ENCODE results near the gene TCERG1L. TPM values are rescaled to one million over a fixed set of nuclear protein-coding genes. Genes with fewer than 3 reads are reported as not detected.

TCERG1L gene
- total RNA-seq, 1 experiment from 2014 or later, result not detected

DNA sequence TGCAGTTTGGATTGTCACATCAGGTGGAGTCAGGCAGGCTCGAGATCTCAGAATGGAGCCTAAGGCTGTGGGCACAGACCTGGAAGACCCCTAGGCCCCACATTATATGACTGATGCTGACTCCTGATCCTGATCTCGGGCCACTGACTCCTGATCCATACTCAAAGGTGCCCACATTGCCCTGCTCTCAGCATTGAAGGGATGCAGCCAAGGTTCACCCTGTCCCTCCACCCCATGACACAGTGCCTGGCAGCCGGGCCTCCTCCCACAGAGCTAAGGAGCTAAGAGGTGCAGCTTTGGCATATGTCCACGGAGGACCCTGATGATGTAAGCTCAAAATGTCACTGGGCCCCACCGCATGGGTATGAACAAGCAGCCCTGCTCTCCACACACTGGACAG is 36.6 kb downstream of the TCERG1L start:
- CTCF ChIA-PET, result no interaction called here
- DNase-seq, result no peak
- Mint-ChIP-seq H3K27me3 (ENCODE audit: unreplicated experiment) (no peaks in the 10 kb centered on the region), H3K36me3 (ENCODE audit: insufficient read depth, unreplicated experiment) (no peaks in the 10 kb centered on the region), H3K27ac (ENCODE audit: unreplicated experiment) (no peak overlapping the region), H3K4me3 (ENCODE audit: low read depth, unreplicated experiment) (no peak overlapping the region), H3K9me3 (ENCODE audit: low read depth, unreplicated experiment) (peaks cover 3% of the 10 kb centered on the region), H3K4me1 (ENCODE audit: low read depth, unreplicated experiment) (no peaks in the 10 kb centered on the region)
- intact Hi-C loops (cut with micrococcal nuclease; ENCODE audit: unreplicated experiment), result no loop called here
- BruUV-seq (replicated peaks), result no TSS peak
- TF ChIP-seq, protein P1, sequence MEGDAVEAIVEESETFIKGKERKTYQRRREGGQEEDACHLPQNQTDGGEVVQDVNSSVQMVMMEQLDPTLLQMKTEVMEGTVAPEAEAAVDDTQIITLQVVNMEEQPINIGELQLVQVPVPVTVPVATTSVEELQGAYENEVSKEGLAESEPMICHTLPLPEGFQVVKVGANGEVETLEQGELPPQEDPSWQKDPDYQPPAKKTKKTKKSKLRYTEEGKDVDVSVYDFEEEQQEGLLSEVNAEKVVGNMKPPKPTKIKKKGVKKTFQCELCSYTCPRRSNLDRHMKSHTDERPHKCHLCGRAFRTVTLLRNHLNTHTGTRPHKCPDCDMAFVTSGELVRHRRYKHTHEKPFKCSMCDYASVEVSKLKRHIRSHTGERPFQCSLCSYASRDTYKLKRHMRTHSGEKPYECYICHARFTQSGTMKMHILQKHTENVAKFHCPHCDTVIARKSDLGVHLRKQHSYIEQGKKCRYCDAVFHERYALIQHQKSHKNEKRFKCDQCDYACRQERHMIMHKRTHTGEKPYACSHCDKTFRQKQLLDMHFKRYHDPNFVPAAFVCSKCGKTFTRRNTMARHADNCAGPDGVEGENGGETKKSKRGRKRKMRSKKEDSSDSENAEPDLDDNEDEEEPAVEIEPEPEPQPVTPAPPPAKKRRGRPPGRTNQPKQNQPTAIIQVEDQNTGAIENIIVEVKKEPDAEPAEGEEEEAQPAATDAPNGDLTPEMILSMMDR (IDR thresholded peaks at IDR 0.05; ENCODE audit: unreplicated experiment), result no peak

DNA sequence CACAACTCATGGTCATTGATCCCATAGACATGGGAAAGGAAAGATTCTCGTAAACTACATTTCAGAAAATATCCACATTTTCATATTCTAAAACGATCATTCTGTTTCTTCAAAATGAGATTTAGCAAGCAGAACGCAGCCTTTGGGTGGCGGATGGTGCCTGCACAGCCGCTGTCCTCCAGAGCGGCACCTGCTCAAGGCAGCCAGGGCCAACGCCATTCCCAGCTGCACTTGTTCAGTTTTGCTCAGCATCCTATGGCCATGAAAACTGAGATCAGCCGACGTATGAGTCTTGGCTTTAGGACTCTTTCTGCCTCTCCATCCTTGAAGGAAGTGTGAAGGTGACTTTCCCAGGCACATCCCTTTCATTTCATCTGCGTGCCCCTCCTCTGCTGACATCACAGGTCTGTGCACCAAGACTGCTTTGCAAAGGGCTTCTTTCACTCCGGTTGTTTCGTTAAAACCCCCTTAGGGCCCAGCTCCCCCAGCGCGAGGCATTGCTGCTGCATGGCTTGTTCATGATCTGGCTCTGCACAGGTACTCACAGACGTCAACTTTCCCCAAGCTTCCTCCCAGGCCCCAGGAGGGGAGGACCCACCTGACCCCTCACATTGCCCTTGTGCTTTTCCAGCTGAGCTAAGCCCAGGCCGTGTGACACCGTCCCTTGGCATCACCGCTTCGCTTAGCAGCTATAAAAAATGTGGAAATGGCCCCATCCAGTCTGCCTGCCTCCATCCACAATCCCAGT is 37.2 kb downstream of the TCERG1L start:
- no TSS peak for BruUV-seq (replicated peaks)
- no peak for DNase-seq
- H3K4me3 Mint-ChIP-seq (ENCODE audit: low read depth, unreplicated experiment), result no peak overlapping the region
- peaks cover 8% of the 10 kb centered on the region for H3K9me3 Mint-ChIP-seq (ENCODE audit: low read depth, unreplicated experiment)
- H3K36me3 Mint-ChIP-seq (ENCODE audit: insufficient read depth, unreplicated experiment), result no peaks in the 10 kb centered on the region
- intact Hi-C loops (cut with micrococcal nuclease; ENCODE audit: unreplicated experiment), result no loop called here
- H3K27ac Mint-ChIP-seq (ENCODE audit: unreplicated experiment), result no peak overlapping the region
- H3K4me1 Mint-ChIP-seq (ENCODE audit: low read depth, unreplicated experiment), result no peaks in the 10 kb centered on the region
- TF ChIP-seq, protein P1 (IDR thresholded peaks at IDR 0.05; ENCODE audit: unreplicated experiment), result no peak
- no peaks in the 10 kb centered on the region for H3K27me3 Mint-ChIP-seq (ENCODE audit: unreplicated experiment)
- CTCF ChIA-PET, result no interaction called here

DNA sequence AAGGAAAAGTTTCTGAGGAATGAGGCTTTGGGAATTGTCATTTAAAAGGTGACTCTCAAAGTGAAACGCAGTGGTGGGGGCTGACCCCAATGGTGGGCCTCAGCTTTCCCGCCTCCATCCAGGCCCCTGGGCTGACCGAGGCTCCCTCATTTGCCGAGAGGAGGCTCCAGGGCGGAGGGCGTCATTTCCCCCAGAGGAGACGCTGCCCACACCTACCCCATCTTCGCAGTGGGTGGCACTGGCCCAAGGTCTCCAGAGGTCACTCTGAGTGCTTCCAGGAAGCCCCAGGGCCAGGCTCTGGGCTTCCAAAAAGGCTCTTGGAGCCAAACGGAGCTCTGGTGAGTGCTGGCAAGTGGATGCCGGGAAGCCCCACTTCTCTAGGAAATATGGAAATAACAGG is 38.0 kb downstream of the TCERG1L start:
- BruUV-seq (replicated peaks), result no TSS peak
- H3K27ac Mint-ChIP-seq (ENCODE audit: unreplicated experiment), result no peak overlapping the region
- CTCF ChIA-PET, result no interaction called here
- no peak overlapping the region for H3K4me3 Mint-ChIP-seq (ENCODE audit: low read depth, unreplicated experiment)
- TF ChIP-seq, protein P1 (IDR thresholded peaks at IDR 0.05; ENCODE audit: unreplicated experiment), result no peak
- H3K36me3 Mint-ChIP-seq (ENCODE audit: insufficient read depth, unreplicated experiment), result no peaks in the 10 kb centered on the region
- peaks cover 13% of the 10 kb centered on the region for H3K9me3 Mint-ChIP-seq (ENCODE audit: low read depth, unreplicated experiment)
- no peak for DNase-seq
- intact Hi-C loops (cut with micrococcal nuclease; ENCODE audit: unreplicated experiment), result no loop called here
- H3K27me3 Mint-ChIP-seq (ENCODE audit: unreplicated experiment), result no peaks in the 10 kb centered on the region
- no peaks in the 10 kb centered on the region for H3K4me1 Mint-ChIP-seq (ENCODE audit: low read depth, unreplicated experiment)

DNA sequence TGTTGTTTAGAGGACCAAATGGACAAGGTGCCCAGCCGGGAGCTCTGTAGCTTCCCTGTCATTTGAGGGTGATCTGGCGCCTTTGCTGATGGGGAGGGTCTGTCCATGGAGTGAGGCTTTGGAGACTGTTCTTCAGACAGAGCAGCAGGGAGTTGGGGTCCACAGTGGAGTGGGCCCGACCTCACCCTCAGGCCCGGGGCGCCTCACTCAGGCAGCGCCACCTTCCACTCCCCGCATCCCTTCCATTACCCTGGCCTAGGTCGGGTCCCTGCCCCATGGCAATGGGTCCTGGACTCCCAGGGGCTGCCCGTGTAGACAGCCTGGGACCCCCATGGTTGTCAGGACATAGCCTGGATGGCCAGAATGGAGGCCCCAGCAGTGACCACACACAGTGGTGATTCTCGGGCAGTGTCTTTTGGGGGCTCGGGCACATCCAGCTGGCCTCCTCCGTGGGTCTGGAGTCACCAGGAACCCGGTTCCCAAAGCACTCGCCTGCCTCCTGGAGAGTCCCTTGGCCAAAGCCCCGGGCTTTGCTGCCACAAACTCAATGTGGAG is 38.5 kb downstream of the TCERG1L start:
- Mint-ChIP-seq H3K4me1 (ENCODE audit: low read depth, unreplicated experiment) (no peaks in the 10 kb centered on the region), H3K27me3 (ENCODE audit: unreplicated experiment) (no peaks in the 10 kb centered on the region), H3K4me3 (ENCODE audit: low read depth, unreplicated experiment) (no peak overlapping the region), H3K9me3 (ENCODE audit: low read depth, unreplicated experiment) (peaks cover 14% of the 10 kb centered on the region), H3K36me3 (ENCODE audit: insufficient read depth, unreplicated experiment) (no peaks in the 10 kb centered on the region), H3K27ac (ENCODE audit: unreplicated experiment) (no peak overlapping the region)
- intact Hi-C loops (cut with micrococcal nuclease; ENCODE audit: unreplicated experiment), result no loop called here
- BruUV-seq (replicated peaks), result no TSS peak
- DNase-seq, result no peak
- TF ChIP-seq, protein P1 (IDR thresholded peaks at IDR 0.05; ENCODE audit: unreplicated experiment), result no peak
- CTCF ChIA-PET, result no interaction called here

All from Calu3 (cell line).